Measurements from ENCODE around the gene CROCC2.

Gene CROCC2

GRCh38 chr2:240891492-240892340, 14.4 kb upstream of the CROCC2 start:
- DNase-seq (ENCODE audit: low spot score), result no peak

GRCh38 chr2:240892356-240892755, 13.8 kb upstream of the CROCC2 start:
- DNase-seq (ENCODE audit: low spot score), result no peak

GRCh38 chr2:240892925-240893324, 13.2 kb upstream of the CROCC2 start:
- DNase-seq (ENCODE audit: low spot score), result no peak

- peak; percentile 73 for DNase-seq (ENCODE audit: low spot score)
These were observed 12.7 kb upstream of the CROCC2 start for GRCh38 chr2:240893363-240893844.

- DNase-seq (ENCODE audit: low spot score), result no peak
These were observed 12.1 kb upstream of the CROCC2 start for GRCh38 chr2:240894006-240894405.

GRCh38 chr2:240894836-240895558, 11.1 kb upstream of the CROCC2 start:
- no peak for DNase-seq (ENCODE audit: low spot score)

GRCh38 chr2:240895656-240896388, 10.3 kb upstream of the CROCC2 start, which contains the start of gene MAB21L4:
Gene MAB21L4 (minus strand): TSS chr2:240896156. CDS start chr2:240895997, 159 bp downstream.
- no peak for DNase-seq (ENCODE audit: low spot score)

- no peak for DNase-seq (ENCODE audit: low spot score)
These were observed 9.7 kb upstream of the CROCC2 start for GRCh38 chr2:240896394-240896793.

GRCh38 chr2:240896871-240897692, 9.1 kb upstream of the CROCC2 start:
- no peak for DNase-seq (ENCODE audit: low spot score)

GRCh38 chr2:240898108-240898730, 7.9 kb upstream of the CROCC2 start:
- DNase-seq (ENCODE audit: low spot score), result no peak

- no peak for DNase-seq (ENCODE audit: low spot score)
These were observed 7.2 kb upstream of the CROCC2 start for GRCh38 chr2:240898731-240899467.

GRCh38 chr2:240899468-240899865, 6.7 kb upstream of the CROCC2 start:
- no peak for DNase-seq (ENCODE audit: low spot score)

- no peak for DNase-seq (ENCODE audit: low spot score)
These were observed 5.8 kb upstream of the CROCC2 start for GRCh38 chr2:240900141-240900860.

GRCh38 chr2:240901986-240902614, 4.0 kb upstream of the CROCC2 start:
- no peak for DNase-seq (ENCODE audit: low spot score)

- no peak for DNase-seq (ENCODE audit: low spot score)
These were observed 3.5 kb upstream of the CROCC2 start for GRCh38 chr2:240902615-240903041.

GRCh38 chr2:240903191-240904060, 2.7 kb upstream of the CROCC2 start:
- no peak for DNase-seq (ENCODE audit: low spot score)

GRCh38 chr2:240904216-240905175, 1.6 kb upstream of the CROCC2 start:
- DNase-seq (ENCODE audit: low spot score), result no peak

Data from AG20443 (cell line).